Measurements from ENCODE around the gene SAP30.

Gene SAP30, protein sequence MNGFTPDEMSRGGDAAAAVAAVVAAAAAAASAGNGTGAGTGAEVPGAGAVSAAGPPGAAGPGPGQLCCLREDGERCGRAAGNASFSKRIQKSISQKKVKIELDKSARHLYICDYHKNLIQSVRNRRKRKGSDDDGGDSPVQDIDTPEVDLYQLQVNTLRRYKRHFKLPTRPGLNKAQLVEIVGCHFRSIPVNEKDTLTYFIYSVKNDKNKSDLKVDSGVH

DNA sequence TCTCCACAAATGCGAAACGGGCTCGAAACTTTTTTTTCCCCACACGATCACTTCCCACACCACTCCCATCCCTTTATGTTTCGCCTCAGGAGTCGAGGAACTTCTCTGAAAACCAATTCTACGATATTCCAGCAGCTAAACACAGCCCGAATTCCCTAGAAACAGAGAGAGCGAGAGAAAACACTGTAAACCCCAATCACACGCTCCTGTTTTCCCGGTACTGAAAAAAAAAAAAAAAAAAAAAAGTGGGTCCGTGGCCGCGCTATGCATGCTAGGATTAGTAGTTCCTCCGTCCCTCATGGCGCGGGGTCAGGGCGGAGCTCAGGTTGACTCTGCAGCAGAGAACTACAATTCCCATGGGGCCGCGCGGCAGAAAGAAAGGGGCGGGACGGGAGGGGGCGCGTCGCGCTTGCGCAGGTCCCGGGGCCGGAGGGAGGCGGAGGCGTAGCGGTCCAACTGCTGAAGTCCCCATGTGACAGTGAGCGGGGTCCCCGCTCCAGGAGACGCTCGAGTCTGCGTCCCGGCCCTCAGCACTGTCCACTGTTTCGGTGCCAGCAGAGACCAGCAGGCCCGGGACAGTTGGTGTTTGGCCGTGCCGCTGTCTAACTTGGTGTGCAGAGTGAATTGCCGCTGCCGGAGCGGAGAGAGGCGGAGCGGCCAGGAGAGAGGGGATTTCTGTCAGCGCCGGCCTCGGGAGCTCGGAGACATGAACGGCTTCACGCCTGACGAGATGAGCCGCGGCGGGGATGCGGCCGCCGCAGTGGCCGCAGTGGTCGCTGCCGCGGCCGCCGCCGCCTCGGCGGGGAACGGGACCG, at the start of gene SAP30:
SAP30 (plus strand) TSS at position 478 of the 815 bp plus-strand sequence; CDS start at position 707, 229 bp downstream.
- DNase-seq, result peak; percentile 89

DNA sequence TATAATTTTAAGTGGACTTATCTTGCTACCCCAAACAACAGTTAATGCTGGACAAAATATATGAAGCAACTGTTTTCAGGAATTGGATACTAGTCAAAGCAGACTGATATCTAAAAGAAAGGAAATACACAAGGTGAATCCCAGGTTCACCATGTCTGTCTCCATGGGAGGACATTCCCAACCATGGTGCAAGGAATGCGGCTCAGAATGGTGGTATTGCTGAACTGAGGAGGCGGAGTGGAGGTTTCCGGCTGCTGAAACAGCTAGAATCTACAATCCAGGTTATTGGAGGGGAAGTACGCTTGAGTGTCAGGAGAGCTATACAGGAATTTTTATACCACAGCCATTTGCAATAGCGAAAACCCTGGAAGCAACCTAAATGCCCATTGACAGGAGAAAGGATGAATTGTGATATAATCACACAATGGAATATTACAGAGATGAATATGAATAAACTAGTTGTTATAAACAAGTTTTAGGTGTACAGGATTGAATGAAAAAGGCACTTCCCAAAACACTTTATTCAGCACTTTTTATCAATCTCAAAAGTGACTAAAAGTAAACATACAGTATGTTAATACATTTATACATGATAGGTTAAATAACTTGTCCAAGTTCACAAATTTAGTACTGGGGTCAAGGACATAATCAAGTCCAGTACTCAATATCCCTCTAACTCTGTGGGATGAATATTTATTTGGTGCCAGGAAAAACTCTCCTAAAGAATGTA, 45.6 kb upstream of the SAP30 start:
- DNase-seq, result no peak

DNA sequence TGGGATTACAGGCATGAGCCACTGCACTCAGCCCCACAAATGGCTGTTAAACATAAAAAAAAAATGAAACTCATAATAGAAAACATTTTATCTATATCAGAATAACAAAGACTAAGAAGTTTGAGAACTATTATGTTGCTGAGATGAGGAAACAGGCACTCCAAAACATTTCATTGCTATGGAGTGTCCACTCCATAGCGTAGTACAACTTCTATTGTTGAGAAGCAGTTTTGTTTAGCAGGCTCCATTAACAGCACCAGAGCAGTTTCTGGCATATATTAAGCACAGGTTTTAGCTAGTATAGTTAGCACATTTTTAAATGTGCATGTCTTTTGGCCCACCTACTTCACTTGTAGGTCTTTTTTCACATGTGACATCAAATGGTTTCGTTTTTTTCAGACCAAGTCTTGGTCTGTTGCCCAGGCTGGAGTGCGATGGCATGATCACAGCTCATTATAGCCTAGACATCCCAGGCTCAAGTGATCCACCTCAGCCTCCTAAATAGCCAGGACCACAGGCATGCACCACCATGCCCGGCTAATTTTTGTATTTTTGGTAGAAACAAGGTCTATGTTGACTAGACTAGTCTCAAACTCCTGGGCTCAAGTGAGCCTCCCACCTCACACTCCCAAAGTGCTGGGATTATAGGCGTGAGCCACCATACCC, 42.4 kb upstream of the SAP30 start:
- DNase-seq, result no peak

DNA sequence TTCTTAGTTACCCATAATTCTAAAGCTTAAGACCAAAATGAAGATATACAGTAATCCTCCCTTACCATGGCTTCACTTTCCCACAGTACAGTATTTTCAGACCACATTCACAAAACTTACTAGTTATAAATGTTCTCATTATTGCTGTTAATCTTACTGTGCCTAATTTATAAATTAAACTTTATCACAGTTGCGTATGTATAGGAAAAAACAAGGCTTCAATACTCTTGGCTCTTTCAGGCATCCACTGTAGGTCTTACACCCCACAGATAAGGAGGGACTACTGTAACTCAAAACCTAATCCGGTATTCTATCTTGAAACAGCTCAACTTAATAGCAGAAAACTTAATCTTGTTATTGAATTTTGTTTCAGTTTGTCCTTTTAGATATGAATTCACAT, 40.2 kb upstream of the SAP30 start:
- no peak for DNase-seq

DNA sequence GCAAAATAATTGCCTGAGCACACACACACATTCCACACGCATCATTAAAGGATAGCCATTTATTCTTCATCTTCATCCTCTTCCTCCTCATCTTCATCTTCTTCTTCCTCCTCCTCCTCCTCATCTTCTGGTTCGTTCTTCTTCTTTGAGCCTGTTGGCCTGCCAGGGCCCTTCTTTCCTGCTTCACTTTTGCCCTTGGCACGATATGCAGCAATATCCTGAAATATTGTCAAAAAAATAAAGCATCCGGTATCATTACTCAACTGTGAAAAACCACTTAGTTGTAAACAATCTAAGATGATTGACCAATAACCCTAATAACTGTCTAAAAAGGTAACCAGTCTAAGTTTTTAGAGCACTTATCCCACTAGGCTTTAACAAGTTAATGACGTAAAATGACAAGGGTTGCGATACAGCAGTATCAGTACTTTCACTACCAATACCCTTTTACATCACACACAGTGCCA, 38.7 kb upstream of the SAP30 start:
- DNase-seq, result no peak

DNA sequence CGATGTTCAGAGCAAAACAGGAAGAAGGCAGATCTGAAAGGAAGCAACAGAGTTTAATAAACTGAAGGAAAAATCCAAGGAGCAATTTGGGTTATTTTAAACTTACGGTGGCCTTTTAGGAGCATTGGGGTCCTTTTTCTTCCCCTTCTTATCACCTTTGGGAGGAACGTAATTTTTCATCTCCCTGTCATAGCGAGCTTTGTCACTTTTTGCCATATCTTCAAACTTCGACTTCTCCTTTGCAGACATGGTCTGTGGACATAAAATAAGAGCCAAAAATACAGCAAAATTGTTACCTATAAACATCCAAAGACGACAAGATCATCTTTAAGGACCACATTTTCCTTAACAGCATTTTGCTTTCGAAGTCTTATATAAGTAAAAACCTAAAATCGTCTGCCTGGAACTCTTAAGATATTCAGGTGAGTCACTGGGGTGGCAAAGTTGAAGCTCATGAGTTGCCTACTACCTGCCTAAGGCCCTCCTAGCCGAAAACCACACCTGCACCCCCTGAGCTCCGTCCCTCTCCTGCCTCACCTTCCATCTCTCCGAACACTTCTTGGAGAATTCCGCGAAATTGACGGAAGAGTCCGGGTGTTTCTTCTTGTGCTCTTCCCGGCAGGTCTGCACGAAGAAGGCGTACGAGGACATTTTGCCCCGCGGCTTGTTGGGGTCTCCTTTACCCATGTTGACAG, 37.6 kb upstream of the SAP30 start:
- no peak for DNase-seq

DNA sequence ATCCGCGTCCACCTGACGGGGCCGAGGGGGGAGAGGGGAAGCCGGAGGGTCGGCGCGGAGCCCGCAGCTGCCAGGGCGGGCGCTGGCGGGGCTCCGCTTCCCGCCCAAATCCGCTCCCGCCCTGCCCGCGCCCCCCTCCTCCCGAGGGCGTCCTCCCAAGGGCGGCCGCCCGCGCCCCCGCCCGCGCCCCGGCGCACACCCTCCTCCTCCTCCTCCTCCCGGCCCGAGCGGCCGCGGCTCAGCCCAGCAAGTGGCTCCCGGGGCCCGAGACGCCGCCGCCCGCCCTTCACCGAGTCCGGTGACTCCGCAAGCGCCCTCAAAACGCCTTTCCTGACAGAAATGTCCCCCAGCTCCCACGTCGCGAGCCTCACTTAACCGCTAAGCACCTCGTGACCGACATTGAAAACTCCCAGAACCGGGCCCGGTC, 37.1 kb upstream of the SAP30 start:
- peak; percentile 12 for DNase-seq

DNA sequence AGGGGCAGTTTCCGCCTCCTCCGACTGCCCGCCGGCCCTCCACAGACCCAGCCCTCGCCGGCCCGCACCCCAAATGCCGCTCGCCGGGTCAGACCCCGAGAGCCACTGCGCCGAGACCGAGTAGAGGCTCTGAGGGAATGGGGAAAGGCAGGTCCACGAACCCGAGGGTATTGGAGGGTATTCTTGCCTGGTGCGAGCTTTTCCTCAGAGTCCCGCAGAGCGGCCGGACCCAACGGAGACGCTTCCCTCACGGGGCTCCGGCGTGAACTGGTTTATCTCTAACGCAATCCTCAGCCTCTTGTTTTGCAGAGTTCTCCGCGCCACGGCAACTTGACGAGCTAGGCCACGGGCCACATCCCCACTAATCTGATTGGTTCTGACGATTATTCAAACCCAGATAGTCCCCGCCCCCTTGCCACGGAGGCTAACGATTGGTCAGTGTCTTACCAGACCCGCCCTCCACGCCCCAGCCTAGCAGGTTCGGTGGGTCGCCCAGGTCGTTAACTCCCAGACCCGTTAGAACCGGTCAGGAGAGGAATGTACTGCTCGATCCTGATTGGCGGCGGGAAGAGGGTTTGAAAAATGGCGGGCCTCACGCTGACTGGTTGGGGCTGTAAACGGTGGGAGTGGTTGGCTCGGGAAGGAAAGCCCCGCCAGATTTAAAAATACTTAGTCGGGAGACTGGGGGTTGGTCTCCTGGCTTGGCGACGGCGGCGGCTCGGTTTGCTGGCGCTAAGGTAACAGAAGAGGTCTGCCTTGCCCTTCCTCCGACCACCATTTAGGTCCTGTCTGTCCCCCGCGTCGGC, 36.5 kb upstream of the SAP30 start, which contains the start of gene HMGB2:
HMGB2 (minus strand) TSS at position 274 of the 806 bp plus-strand sequence. CDS start 709 bp downstream, outside the sequence.
- peak; percentile 96 for DNase-seq

DNA sequence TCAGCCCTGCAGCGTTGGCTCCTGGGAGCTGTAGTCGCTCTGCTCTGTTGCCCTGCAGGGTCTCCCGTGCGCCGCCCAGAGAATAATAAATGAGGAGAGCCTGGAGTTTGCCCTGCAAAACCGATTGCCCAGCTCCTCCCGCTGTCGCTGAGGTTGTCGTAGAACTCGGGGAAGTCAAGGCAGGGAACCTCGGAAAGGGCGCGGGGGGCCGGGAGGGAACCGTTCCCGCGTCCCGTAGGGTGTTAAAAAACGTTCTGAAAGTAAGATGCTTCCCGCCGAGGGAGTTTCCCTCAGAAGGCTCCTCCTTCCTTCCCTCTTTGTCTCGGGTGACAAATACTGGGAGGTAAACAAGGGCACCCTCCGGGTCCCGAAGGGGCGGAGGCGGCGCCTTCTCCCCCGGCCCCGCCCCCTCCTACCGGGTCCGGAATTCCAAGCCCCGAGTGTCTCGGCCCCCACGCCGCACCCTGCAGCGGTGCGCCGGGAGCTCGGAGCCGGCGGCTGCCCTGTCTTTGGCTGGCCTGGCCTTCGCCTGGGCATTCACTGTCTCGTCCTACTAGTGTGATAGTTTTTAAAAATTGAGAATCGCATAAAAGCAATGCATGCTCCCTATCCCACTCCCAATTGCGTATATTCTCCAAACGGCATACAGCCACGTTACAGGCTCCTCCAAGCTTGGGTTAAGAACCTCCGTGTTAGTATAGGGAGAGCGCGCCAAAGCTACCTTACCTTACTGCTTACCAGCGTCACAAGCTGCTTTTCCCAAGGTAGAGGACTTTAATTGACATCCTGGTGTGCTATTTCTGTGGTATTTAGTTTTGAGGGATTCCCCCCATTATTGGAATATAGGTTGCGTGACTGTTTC, 35.6 kb upstream of the SAP30 start:
- DNase-seq, result peak; percentile 75

DNA sequence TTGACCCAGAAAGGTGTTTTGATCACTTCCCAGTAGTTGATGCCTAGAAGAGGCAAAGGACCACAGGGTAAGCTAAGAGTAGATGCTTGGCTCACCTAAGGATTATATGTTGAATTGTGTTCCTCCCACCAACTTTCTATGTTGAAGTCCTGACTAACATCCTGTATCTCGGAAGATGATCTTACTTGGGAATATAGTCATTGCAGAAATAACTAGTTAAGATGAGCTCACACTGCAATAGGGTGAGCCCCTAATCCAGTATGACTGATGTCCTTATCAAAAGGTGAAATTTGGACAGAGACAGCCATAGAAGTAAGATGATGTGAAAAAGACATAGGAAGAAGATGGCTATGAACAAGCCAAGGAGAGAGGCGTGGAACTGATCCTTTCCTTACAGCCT, 33.3 kb upstream of the SAP30 start:
- DNase-seq, result no peak

DNA sequence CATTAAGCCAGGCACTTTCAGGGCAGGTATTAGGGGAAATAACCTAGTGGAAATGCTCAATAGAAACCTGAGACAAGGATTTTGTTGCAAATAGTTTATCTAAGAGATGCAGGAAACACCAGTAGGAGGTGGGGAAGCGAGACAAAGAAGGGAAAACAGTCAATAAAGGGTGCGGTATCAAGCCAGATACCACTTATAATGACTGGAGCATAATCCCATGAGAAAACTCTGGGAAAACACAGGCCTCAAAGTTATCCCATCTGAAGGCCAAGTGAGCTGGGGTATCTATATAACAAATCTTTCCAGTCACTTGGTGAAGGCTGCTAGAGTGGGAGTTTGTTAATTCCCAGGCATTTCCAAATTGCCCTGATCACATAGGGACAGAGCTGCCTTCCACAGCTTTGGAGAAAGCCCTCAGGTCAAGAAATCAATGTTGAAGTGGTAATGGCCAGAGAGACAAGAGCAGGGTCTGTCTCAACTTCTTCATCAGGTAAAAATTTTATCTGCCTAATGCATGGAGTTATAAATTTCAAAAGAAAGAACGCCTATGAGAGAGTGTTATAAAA, 26.8 kb upstream of the SAP30 start:
- DNase-seq, result no peak

DNA sequence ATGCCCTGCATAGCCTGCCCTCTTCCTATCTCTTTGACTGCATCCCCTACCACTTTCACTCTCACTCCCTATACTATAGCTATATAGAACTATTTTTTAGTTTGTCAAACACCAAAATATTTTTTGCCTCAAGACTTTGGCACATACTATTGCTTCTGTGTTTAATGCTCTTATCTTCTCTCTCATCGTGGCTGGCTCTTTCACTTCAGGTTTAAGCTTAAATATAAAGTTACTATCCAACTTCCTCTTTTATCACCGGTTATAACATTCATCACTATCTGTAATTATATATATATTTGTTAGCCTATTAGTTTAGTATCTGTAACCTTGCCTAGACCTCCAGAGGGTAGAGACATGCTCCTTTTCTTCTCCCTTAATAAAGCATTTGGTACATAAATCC, 25.1 kb upstream of the SAP30 start:
- no peak for DNase-seq

DNA sequence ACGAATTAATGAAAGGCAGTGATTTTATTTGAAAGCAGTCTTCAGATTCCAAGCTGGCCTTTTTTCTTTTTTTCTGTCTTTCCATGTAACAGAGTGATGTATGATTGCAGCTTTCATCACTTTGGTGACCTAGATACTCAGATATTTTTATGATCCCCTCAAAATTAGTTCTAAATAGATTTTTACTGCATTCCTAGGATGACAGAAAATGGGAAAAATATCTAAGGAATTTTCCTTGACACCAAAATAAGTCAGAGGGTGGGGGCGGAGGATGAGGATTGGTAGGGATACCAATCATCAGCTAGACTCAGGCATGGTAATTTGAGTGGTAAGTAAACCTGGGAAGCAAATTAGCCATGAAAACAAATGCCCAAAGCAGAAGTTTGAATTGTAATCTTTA, 24.7 kb upstream of the SAP30 start:
- no peak for DNase-seq

DNA sequence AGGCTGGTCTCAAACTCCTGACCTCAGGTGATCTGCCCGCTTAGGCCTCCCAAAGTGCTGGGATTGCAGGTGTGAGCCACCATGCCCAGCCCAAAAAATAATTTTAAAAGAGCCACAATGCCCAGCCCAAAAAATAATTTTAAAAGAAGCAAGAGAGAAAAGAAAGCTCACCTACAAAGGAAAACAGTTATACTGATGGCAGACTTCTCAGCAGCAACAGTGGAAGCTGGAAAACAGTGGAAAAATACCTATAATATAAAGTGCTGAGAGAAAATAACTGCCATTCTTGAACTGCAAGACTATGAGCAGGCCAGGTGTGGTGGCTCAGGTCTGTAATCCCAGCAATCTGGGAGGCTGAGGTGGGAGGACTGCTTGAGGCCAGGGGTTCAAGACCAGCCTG, 23.3 kb upstream of the SAP30 start:
- no peak for DNase-seq

DNA sequence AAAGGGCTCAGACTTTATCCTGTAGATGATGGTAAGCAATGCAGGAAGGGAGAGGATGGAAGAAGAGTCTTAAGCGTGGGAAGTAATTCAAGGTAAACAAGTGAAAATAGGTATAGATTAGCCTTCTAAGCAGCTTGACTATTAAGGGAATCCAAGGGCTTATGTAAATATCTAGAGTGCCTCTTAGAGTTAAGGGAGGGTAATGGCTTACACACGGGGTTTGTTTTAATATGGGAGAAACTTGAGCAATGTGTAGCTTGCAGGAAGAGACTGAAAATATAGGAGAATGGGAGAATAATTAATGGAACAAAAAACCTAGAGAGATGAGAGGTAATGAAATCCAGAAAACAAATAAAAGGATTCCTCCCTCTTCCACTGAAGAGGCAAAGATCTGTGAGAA, 12.8 kb upstream of the SAP30 start:
- DNase-seq, result no peak

DNA sequence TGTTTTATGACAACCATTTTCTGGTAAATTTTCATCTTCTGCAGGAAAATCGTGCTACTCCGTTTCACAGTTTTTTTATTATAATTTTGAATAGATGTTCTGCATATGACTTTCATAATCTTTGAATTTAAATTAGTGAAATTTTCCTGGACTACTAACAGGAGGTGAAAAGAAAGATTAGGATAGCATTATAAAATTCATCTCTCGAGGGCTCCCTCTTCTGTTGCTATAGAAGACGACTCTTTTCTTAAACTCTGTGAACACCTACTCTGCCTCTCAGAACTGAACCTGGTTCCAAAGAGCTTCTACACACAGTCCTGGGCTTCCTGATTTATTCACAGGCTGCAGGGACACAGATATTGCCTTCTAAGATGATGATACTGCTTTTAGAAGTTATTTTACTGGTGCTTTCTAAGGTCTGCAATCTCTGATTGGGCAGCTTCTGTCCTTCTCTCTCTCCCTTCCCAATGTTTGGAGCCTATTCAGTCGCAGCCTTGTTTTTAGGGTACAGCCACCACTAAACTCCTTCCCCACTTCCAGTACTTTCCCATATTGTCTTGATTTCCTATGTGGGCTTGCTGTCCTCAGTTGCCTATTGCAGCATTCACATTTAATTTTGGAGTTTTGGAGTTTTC, 10.1 kb upstream of the SAP30 start:
- no peak for DNase-seq

DNA sequence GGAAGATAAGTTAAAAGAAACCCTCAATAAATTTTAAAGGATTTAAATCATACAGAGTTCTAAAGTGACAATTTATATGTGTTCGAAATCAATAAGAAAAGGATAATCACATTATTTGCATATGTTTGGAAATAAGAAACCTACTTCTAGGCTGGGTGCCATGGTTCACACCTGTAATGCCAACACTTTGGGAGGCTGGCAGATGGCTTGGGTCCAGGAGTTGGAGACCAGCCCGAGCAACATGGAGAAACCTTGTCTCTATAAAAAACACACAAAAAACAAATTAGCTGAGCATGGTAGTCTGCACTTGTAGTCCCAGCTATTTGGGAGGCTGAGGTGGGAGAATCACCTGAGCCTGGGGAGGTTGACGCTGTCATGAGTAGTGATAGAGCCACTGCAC, 8.1 kb upstream of the SAP30 start:
- peak; percentile 38 for DNase-seq

DNA sequence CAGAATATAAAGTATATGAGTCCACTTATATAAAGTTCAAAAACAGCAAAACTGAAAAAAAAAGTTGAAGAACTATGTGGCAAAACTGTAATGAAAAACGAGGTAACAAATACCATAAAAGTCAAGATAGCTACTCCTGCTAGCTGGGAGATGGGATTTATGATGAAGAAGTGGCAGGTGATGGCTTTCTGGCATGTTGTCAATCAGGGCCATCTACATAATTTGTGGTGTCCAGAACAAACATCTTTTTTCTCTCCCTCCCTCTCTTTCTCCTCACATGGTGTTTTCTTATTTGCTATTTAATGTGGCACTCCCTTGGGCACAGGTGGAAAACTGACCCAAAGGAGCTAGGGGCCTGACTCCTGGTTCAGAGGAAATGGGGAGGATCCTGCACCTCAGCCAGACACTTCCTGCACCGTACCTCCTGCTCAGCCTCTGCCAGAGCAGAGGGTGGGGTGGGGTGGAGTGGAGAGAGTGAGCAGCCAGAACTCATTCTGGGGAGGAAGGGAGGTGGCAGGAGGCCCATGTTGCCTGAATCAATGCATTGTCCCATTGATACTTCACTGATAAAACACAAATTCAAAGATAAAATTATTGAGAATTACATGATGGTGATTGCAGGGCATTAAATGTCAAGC, 5.3 kb upstream of the SAP30 start:
- no peak for DNase-seq

DNA sequence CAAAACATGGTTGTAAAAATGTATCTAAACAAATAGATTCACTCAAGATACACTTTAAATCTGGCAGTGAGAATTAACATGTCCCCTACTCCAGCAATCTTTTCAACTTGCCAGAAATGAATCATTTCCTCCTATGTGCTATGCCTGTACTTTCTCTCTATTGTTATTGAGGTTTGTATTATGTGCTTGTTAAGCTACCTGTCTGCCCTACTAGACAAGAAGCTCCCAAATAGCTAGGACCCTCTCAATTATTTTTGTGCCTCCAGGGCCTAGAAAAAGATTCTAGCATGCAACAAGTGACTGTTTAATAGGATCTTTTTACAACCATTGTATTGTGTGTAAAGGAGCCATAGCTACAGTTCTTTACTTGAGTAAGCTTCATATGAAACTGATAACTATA, 3.5 kb upstream of the SAP30 start:
- DNase-seq, result no peak
